ENCODE results near the gene CHMP2B.
A peak's percentile ranks its signal among the peaks of the same experiment; 100 is the strongest.
"Not testable (repeated sequence)": the region's sequence is repeated elsewhere in the genome, so short reads cannot be mapped to it uniquely, and the experiment has no call there.

CHMP2B gene

DNA sequence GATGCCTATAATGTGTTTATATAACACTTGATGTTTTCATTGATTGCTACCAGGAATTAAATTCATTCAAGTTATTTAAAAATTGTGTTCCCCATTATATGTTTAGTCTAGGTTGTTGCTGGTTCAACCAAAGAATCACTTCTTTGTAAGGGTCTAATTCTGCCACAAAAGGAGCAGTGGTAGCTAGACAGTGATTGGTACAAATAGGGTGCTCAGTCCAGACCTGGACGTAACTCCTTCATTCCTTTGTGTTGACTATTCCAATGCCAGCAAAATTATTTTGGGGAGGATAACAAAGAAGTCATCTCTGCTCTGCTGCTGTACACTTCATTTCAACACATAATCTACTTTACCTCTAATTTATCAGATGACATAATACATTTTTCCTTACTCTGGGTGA is 1.2 kb downstream of the CHMP2B start:
- no peak for DNase-seq (ENCODE audit: extremely low read depth in 1 of 2, low read depth in 1 of 2)

DNA sequence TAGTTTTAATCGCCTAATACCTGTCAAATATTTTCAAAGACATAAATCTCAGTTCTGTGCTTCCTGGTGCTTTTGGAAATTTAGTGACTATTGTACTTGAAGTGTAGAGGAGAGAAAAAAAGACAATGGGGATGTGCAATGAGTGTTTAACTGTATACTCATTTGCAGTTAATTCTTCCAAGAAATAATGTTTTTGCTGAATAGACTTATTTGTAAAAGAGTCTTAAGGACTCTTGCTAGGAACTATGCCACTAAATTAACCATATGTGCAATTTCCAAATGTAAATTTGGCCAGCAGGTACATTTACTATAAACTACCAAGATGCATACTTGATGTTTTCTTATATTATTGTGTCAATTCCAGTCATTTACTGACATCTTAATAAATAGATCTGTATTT is 2.0 kb downstream of the CHMP2B start:
- DNase-seq (ENCODE audit: extremely low read depth in 1 of 2, low read depth in 1 of 2), result no peak

DNA sequence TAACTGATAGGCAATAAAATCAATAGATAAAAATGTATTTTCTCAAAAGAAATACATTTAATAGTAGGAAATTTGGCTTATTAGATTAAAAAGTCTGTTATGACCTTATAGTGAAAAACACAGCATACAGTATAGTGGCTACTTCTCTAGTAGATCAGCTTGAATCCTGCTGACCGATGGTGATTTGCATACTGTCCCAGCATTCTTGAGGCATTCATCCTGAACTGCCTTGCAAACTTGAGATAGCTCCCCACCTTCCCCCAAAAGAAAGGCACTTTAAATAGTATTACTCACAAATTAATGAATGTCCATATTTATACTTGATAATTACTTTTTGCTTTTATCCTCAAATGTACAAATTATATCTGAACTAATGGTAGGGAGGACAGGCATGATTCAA is 6.7 kb downstream of the CHMP2B start:
- no peak for DNase-seq (ENCODE audit: extremely low read depth in 1 of 2, low read depth in 1 of 2)

DNA sequence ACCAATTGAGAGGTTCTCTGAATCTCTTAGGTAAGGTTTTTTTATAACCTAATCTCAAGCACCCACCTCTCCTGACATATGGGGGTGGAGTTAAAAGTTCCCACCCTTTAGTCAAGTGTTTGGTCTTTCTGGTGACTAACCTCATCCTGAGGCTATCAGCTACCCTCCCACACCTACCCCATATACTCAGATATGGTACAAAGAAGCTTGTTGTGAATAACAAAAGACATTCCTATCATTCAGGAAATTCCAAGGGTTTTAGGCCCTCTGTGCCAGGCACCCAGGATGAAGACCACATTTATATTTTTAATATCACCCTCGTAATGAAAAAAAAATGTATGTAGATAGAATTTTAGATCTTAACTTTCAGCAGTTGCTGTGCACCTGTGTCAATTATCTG is 9.0 kb downstream of the CHMP2B start:
- DNase-seq (ENCODE audit: extremely low read depth in 1 of 2, low read depth in 1 of 2), result no peak

DNA sequence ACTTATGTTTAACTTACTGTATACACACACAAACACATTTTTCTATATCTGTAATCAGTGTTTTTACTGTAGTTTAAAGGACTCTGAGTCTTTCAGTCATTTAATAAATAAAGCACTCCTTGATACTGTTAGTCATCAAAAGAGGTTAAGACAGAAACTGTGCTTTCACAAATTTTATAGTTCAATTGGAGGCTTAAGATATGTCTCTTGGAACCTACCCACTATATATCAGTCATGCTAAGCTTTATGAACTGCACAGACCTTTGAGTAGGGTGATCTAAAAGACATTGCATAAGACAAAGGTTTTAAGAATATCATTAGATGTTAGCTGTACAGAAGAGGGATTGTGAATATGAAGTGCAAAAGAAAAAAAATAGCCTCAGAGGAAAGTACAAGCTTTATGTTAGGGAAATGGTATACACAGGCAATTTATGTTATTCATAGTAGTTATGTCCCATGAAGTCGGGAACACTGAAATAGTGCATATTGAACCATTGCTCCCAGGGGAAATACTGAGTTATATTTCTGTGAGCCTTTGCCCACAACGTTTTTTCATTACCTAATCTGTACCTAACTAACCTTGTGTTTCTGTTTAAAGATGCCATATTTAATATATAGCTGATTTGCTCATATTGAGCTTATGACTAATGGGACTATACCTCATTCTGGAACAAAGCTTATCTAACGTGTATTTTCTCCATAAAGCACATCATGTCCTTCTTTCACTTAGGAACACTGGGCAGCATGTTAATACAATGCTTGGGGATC is 19.7 kb downstream of the CHMP2B start:
- DNase-seq (ENCODE audit: extremely low read depth in 1 of 2, low read depth in 1 of 2), result no peak

DNA sequence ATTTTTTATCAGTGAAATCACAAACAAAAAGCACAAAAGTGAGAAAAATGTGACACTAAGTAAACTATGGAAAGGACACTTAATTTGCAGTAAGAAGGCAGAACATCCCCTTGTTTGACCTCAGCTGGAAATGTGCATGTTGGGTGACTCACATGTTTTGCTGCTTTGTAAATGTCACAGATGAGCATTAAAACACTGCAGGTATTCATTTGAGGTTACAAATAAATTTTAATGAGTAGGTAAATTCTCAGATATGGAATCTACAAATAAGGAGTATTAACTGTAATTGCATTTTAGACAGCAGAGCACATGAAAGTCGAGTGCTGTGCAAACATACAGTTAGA is 20.3 kb downstream of the CHMP2B start:
- no peak for DNase-seq (ENCODE audit: extremely low read depth in 1 of 2, low read depth in 1 of 2)

DNA sequence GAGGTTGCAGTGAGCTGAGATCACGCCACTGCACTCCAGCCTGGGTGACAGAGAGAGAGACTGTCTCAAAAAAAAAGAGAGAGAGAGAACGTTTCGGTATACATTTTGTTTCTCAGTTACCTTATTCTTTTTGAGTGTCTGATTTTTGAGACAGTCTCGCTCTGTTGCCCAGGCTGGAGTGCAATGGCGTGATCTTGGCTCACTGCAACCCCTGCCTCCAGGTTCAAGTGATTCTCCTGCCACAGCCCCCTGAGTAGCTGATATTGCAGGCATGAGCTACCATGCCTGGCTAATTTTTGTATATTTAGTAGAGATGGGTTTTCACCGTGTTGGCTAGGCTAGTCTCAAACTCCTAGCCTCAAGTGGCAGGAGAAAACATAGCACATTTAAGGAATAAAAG is 21.1 kb downstream of the CHMP2B start:
- not testable (repeated sequence) for DNase-seq (ENCODE audit: extremely low read depth in 1 of 2, low read depth in 1 of 2)

DNA sequence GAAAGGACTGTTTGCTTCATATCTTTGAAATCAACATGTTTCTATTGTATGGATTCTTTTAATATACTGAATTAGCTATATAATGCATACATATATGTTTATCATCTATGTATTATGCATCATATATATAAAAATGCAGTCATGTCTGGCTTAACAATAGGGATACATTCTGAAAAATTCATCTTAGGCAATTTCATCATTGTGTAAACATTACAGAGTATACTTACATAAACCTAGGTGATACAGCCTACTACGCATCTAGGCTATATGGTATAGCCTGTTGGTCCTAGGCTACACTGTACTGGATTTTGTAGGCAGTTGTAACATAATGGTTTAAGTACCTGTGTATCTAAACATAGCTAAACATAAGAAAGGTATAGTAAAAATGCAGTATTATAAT is 21.7 kb downstream of the CHMP2B start:
- DNase-seq (ENCODE audit: extremely low read depth in 1 of 2, low read depth in 1 of 2), result no peak

DNA sequence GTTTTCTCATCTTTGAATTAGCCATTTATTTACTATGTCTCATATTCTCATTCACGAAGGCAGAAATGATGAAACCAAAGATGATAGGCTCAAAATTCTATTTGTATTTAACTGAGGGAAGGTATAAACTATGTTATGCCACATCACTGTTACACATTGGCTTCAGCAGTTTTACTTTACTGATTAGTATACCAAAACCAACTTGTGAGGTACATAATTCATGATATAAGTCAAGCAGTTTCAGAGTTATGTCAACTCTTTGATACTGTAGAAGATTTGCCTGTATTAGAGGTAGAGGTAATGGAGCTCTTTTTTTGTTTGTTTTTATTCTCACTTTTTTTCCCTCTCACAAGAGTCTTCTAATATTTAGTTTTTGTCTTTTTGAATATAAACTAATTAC is 22.9 kb downstream of the CHMP2B start:
- no peak for DNase-seq (ENCODE audit: extremely low read depth in 1 of 2, low read depth in 1 of 2)

DNA sequence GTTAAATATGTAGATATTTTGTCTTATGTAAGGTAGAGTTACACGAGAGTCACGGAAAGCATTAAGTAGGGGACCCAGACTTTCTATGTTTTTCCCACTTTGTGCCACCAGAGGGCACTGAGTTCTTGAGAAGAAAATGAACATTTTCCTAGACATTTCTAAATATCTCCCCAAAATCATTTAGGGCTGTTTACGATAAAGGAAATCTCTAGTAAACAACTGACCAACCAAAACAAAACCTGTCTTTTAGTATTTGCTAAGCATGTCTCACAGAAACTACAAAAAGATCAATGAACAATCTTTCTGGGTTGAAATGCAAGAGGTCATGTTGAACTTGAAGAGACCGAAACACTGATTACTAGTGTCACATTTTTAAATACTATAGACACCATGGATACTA is 33.2 kb downstream of the CHMP2B start:
- DNase-seq (ENCODE audit: extremely low read depth in 1 of 2, low read depth in 1 of 2), result peak in 1 of 2 donors; percentile 16

DNA sequence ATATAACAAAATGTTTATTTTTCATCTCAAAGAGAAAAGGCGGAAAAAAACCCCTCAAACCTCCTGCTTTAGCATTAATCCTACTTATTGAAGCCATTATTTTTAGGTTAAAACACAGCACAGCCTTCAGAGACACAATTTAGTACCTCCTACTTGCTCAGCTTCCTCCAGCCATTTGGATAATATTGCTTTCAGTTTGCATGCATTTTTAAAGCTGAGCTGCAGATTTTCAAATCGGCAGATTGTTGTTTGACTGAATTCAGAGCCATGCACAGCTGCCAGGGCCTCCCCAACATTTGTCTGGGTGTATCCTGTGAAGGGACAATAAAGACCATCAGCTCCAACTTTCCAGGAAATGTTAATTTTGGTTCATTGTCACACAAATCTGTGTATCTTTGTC is 34.8 kb downstream of the CHMP2B start:
- no peak for DNase-seq (ENCODE audit: extremely low read depth in 1 of 2, low read depth in 1 of 2)

DNA sequence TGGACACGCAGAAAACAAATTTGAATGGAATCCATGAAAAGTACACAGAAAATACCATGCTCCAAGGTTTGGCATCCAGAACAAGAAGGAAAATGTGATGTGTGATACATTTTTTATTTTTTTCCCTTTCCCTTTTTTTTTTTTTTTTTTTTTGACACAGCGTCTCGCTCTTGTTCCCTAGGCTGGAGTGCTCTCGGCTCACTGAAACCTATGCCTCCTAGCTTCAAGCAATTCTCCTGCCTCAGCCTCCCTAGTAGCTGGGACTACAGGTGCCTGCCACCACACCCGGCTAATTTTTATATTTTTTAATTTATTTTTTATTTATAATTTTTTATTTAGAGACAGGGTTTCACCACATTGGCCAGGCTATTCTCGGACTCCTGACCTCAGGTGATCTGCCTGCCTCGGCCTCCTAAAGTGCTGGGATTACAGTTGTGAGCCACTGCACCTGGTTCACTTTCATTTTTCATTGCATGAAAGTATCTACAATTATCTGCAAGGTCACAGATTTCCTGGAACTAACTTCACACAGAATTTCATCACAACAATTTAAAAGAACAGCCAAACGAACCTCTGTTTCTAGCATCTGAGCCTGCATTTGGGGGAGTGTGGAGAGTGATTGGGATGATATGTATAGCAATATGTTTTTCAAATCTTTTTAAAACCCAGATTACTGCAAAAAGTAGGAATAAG is 41.0 kb downstream of the CHMP2B start:
- no peak for DNase-seq (ENCODE audit: extremely low read depth in 1 of 2, low read depth in 1 of 2)

DNA sequence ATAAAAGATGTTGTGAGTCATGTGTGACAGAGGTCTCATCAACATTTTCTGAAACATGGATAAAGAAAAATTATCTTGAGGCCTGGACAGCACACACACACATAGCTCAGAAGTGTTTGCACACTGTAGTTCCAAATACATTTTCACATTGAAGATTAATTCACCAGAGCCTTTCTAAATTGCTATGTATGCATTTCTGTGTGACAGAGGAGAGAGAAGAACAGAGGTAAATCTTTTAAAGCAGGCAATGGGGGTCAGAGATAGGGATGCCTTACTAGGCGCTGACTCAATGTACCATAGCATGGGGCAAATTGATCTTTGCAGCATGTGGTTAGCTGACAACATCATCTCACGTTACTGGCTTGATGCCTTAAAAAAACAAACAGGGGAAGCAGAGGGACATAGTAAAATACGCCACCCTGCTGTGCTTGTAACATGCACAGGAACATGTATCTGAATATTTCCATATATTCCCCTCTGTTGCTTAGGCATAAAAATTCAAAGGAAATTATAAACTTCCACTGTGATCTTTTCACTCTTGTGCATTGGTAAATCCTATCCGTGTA is 41.6 kb downstream of the CHMP2B start:
- no peak for DNase-seq (ENCODE audit: extremely low read depth in 1 of 2, low read depth in 1 of 2)

DNA sequence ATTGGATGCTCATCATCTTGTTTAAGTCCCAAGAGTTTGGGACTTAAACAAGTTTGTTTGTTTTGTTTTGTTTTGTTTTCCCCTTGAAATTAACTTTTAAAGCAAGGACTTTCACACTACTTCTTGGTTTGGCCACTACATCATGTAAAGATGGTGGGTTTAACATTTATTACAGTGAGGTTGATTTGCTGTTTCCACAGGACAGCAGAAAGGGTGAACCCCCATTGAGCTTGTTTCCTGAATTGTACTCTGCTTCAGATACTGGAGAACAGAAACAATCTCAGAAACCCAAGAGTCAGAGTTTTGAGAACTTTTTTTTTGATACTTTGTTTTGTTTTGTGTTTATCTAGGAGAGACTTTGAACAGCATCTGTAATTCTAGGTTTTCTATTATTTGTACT is 42.6 kb downstream of the CHMP2B start:
- DNase-seq (ENCODE audit: extremely low read depth in 1 of 2, low read depth in 1 of 2), result no peak

DNA sequence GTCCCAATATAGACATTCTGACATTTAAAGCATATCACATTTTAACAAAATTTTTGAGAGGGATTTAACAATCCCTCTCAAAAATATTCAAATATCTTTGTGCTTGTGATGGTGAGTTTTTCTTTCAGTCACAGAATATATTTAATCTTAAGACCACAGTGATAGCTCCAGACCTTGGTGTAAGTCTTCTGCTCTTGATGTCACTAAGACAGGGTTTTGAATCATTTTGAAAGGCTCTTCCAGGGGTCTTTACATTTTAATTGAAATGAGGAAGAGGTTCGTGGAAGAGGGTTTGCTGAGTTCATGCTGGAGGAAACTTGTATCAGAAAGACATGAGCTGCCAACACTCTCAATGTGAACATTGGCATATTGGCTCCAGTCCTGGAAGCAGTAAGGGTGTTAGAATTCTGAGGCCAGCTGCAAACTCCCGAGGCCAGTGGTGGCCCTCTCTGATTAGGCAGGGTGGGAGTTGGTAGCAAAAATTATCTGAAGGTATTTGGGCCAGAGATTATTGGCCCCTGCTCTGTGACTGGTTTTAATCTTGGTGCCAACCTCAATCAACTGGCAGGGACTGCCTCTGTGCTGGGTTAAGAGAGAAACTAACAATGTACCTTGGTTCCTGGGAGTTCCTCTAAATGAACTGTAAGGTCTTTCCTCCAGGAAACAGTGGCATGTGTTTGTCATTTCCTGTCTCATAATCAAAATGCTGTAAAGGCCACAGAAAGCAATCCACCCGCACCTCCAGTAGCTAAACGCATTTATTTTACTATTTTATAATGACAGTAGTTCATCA is 44.0 kb downstream of the CHMP2B start:
- no peak for DNase-seq (ENCODE audit: extremely low read depth in 1 of 2, low read depth in 1 of 2)

DNA sequence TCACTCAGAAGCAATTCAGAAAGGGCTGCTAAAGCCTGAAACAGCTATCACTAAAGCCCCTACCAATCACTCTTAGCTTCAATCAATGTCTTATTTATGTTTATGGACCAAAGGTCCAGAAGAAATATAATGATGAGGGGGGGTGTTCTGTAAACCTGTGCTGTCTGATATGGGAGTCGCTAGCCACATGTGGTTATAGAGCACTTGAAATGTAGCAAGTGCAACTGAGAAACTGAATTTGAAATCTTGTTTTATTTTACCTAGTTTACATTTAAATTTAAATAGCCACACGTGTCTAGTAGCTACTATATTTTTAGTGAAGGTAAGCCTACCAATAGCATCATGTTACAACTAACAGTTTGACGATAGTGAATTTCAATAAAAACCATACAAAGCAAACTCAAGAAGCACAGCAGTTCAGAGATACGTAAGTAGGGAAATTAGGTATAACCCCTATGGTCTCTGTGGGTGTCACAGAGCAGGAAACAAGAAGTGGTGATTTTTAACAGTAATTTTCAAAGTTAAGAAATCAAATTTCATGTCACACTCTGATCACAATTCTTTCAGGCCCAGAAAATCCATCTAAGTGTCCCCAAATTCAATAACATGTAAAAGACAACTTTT is 45.7 kb downstream of the CHMP2B start:
- no peak for DNase-seq (ENCODE audit: extremely low read depth in 1 of 2, low read depth in 1 of 2)

DNA sequence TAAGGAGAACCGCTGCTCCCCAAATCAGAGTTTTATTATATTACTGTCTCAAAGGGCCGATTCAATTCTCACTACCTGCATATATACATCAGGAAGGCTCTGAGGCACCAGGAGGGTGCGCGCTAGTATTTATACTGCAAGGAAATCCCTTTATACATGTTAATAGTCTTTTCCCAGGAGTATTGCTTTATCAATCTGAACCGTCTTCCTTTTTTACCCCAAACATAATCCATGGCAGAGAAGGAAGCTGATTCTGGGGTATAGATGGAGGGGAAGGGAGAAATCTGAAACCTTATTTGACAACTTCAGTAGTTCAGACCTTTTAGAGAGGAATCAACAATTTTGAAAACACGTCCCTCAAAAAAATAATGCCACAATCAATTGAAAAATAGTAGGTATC is 49.4 kb downstream of the CHMP2B start, which contains the start of gene POU1F1:
TSS of gene POU1F1 (minus strand) at position 101 of the 400 bp plus-strand sequence. CDS start 122 bp downstream, outside the sequence.
- DNase-seq (ENCODE audit: extremely low read depth in 1 of 2, low read depth in 1 of 2), result no peak

DNA sequence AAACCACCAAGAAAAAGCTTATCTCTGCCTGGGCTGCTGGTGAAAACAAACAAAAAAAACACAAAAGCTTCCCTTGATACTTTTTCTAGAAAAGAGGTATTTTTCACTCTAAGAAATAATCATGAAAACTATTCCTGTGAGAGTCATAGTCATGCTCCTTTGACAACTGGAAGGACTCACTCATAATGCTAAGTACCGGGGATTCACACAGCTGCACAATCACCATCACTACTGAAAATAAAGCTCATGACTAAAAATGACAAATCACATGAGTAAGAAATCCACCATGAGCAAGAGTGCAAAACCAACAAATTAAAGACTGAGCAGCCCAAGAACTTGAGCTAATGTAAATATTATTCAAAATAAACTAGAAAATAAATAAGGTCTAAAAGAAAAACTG is 59.9 kb downstream of the CHMP2B start:
- no peak for DNase-seq (ENCODE audit: extremely low read depth in 1 of 2, low read depth in 1 of 2)

DNA sequence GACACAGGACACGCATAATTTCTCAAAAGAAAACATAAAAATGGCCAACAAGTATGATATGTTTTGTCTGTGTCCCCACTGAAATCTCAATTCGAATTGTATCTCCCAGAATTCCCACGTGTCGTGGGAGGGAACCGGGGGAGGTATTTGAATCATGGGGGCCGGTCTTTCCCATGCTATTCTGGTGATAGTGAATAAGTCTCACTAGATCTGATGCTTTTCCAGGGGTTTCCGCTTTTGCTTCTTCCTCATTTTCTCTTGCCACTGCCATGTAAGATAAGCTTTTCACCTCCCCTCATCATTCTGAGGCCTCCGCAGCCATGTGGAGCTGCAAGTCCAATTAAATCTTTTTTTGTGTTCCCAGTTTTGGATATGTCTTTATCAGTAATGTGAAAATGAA is 61.3 kb downstream of the CHMP2B start:
- DNase-seq (ENCODE audit: extremely low read depth in 1 of 2, low read depth in 1 of 2), result no peak

DNA sequence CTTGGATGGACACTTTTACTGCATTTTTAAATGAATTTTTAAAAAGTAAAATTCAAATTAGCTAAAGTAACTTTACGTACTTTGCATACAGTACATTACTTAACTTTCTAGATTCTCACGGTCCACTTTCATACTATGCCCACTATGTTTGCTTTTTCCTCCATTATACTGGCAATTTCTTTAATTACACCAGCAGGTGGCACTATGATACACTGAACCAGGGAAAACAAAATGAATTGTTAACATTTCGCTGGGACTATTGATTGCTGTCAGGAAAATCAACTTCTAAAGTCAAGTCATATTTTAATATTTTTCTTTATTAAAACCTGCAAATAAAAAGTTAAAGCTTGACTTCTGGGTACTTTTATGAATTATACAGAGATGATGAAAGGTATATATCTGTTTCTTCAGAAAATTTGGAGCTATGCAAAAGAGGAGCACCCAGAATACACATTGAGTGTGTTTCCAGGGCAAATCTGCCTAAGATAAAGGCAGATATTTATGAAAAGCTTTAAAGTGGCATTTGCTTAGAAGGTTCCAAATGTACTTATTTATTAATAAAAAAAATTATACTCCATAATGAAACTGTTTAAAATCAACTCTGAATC is 71.1 kb downstream of the CHMP2B start:
- DNase-seq (ENCODE audit: extremely low read depth in 1 of 2, low read depth in 1 of 2), result no peak

DNA sequence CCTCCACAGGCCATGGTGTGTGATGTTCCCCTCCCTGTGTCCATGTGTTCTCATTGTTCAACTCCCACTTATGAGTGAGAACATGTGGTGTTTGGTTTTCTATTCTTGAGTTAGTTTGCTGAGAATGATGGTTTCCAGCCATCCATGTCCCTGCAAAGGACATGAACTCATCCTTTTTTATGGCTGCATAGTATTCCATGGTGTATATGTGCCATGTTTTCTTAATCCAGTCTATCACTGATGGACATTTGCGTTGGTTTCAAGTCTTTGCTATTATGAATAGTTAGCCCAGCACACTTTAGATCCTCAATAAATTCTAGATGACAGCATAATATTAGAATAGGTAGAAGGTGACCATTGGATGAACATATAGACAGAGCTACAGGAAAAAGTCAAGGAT is 77.9 kb downstream of the CHMP2B start:
- DNase-seq (ENCODE audit: extremely low read depth in 1 of 2, low read depth in 1 of 2), result not testable (repeated sequence)
